ENCODE data around the gene PHEX.

DNA sequence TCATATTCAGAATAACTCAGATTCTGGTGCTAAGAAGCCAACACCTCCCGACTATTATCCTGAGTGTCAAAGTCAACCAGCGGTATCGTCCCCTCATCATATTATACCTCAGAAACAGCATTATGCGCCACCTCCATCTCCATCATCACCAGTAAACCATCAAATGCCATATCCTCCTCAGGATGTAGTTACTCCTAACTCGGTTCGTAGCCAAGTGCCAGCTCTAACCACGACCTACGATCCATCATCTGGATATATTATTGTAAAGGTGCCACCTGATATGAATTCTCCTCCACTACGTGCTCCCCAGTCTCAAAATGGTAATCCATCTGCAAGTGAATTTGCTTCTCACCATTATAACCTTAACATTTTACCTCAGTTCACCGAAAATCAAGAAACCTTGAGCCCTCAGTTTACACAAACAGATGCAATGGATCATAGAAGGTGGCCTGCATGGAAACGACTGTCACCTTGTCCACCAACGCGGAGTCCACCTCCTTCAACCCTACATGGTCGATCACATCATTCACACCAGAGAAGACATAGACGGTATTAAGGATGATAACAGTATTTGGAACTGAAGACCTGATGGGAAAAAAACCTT lies 241.7 kb downstream of the PHEX start:
- TF ChIP-seq, protein P1, sequence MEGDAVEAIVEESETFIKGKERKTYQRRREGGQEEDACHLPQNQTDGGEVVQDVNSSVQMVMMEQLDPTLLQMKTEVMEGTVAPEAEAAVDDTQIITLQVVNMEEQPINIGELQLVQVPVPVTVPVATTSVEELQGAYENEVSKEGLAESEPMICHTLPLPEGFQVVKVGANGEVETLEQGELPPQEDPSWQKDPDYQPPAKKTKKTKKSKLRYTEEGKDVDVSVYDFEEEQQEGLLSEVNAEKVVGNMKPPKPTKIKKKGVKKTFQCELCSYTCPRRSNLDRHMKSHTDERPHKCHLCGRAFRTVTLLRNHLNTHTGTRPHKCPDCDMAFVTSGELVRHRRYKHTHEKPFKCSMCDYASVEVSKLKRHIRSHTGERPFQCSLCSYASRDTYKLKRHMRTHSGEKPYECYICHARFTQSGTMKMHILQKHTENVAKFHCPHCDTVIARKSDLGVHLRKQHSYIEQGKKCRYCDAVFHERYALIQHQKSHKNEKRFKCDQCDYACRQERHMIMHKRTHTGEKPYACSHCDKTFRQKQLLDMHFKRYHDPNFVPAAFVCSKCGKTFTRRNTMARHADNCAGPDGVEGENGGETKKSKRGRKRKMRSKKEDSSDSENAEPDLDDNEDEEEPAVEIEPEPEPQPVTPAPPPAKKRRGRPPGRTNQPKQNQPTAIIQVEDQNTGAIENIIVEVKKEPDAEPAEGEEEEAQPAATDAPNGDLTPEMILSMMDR (IDR thresholded peaks at IDR 0.05) = no peak
- no peak for TF ChIP-seq POLR2A (IDR thresholded peaks at IDR 0.05)
